A673 (cell line): ENCODE data around the gene PCDHB3. TPM values are rescaled to one million over a fixed set of nuclear protein-coding genes. Genes with fewer than 3 reads are reported as not detected.
"Not testable (repeated sequence)": the region's sequence is repeated elsewhere in the genome, so short reads cannot be mapped to it uniquely, and the experiment has no call there.

Experiments used
- BruUV-seq: library from RNA; stranded (reverse); fragments of 400-500 nt; replicated peaks from 2 replicates; lab custom pipeline; 2021; lab: Mats Ljungman, UMichigan
- CTCF ChIA-PET: fragments of 300-600 bp; sonication (Branson Sonifier 250); formaldehyde crosslinking; loops from one replicate; lab custom pipeline; 2022; ENCODE audit warnings: antibody characterized with exemption; lab: Charles Lee
- POLR2A ChIA-PET: fragments of 300-600 bp; sonication (Branson Sonifier 250); formaldehyde crosslinking; loops from one replicate; lab custom pipeline; 2022; ENCODE audit warnings: antibody characterized with exemption; ENCODE audit not compliant: low non-redundant PET; lab: Charles Lee
- DNase-seq: peaks from one replicate; pipeline ENCODE4 v3.0.0-alpha.2; 2015; ENCODE audit warnings: low spot score
- H3K27ac ChIP-seq: fragments of 200-600 bp; sonication (generic); 2 replicates; pipeline ENCODE4 v1.5.1; 2016; ENCODE audit warnings: mixed run types, low read depth, mild to moderate bottlenecking, mixed read lengths, antibody characterized with exemption, low read length; ENCODE audit not compliant: poor library complexity, severe bottlenecking
- H3K27me3 ChIP-seq: fragments of 200-600 bp; sonication (generic); replicated peaks from 2 replicates; pipeline ENCODE4 v1.6.1; 2017; ENCODE audit warnings: mixed run types, low read depth, mild to moderate bottlenecking, mixed read lengths, antibody characterized with exemption, low read length; ENCODE audit not compliant: insufficient read depth, poor library complexity
- H3K36me3 ChIP-seq: fragments of 200-600 bp; sonication (generic); 2 replicates; pipeline ENCODE4 v1.6.1; 2016; ENCODE audit warnings: mixed run types, mild to moderate bottlenecking, mixed read lengths, antibody characterized with exemption, low read length; ENCODE audit not compliant: insufficient read depth, poor library complexity, severe bottlenecking
- H3K4me1 ChIP-seq: fragments of 200-600 bp; sonication (generic); 2 replicates; pipeline ENCODE4 v1.6.1; 2017; ENCODE audit warnings: mixed run types, mild to moderate bottlenecking, mixed read lengths, antibody characterized with exemption, low read length; ENCODE audit not compliant: insufficient read depth, poor library complexity, severe bottlenecking
- H3K4me3 ChIP-seq: fragments of 200-600 bp; sonication (generic); 2 replicates; pipeline ENCODE4 v1.5.1; 2016; ENCODE audit warnings: low read depth, mixed run types, mild to moderate bottlenecking, mixed read lengths, low read length; ENCODE audit not compliant: poor library complexity, severe bottlenecking
- H3K9me3 ChIP-seq: fragments of 200-600 bp; sonication (generic); 2 replicates; pipeline ENCODE4 v1.6.1; 2016; ENCODE audit warnings: mixed run types, low read depth, mild to moderate bottlenecking, mixed read lengths, antibody characterized with exemption, low read length; ENCODE audit not compliant: poor library complexity, severe bottlenecking
- CTCF ChIP-seq: fragments of 300-800, 200-600 bp; sonication (generic); conservative IDR thresholded peaks from 2 replicates; pipeline ENCODE4 v1.5.1; 2017; ENCODE audit warnings: low read depth, mild to moderate bottlenecking, antibody characterized with exemption, low read length, moderate library complexity, mixed read lengths
- EZH2 ChIP-seq: fragments of 200-600 bp; sonication (generic); IDR thresholded peaks from 2 replicates; pipeline ENCODE4 v1.6.1; 2017; ENCODE audit warnings: borderline replicate concordance, low read depth, mild to moderate bottlenecking, mixed read lengths, antibody characterized with exemption, low read length; ENCODE audit not compliant: poor library complexity, severe bottlenecking
- intact Hi-C: fragments of 100-400 bp; cut with micrococcal nuclease; formaldehyde crosslinking; loops from one replicate; pipeline ENCODE4 v1.10.0; 2022; ENCODE audit not compliant: unreplicated experiment
- total RNA-seq: library from RNA; stranded (reverse); gene quantifications from 2 replicates; pipeline ENCODE4 v1.2.3, GENCODE V29; 2021

PCDHB3 gene
- total RNA-seq, 1 experiment from 2014 or later = 2.6 TPM

GRCh38 chr5:141084487-141084989 lies 15.7 kb upstream of the PCDHB3 start:
- Histone ChIP-seq H3K4me3 (peak overlapping the region; percentile 55), H3K4me1 (peaks cover 11% of the 10 kb centered on the region), H3K27ac (peak overlapping the region; percentile 86), H3K36me3 (no peaks in the 10 kb centered on the region), H3K27me3 (no peaks in the 10 kb centered on the region), H3K9me3 (no peaks in the 10 kb centered on the region)
- intact Hi-C loops = loop anchor here (1.0 kb wide), 1 partner anchor 477 kb away; no protein-coding TSS in a partner anchor
- ChIA-PET CTCF (interaction anchor here (1.0 to 1.6 kb wide), 4 partner anchors 10 to 479 kb away, joined by 3 to 8 read pairs (median 6); partner anchors contain the start of genes PCDHB2 and PCDHB5), POLR2A (no interaction called here)
- TF ChIP-seq EZH2 (no peak), CTCF (peak; percentile 85)
- no TSS peak for BruUV-seq
- DNase-seq = peak; percentile 91

GRCh38 chr5:141094481-141095262 lies 5.6 kb upstream of the PCDHB3 start, which contains the start of gene PCDHB2:
Gene PCDHB2, plus strand, starts transcription at chr5:141094615. Its CDS starts 176 bp downstream, at chr5:141094791.
- peaks cover 9% of the 10 kb centered on the region for H3K36me3 ChIP-seq
- TF ChIP-seq CTCF (peak; percentile 87), EZH2 (no peak)
- BruUV-seq = TSS peak; percentile 64
- intact Hi-C loops = loop anchor here (5.0 kb wide), 1 partner anchor 88 kb away; the partner anchor contains the start of gene PCDHB16
- peaks cover 4% of the 10 kb centered on the region for H3K4me1 ChIP-seq
- H3K27ac ChIP-seq = peak within 1 kb of the TSS; percentile 85
- peak within 1 kb of the TSS; percentile 73 for H3K4me3 ChIP-seq
- CTCF ChIA-PET = interaction anchor here (0.5 to 1.5 kb wide), 15 partner anchors 9 to 496 kb away, joined by 3 to 12 read pairs (median 4); partner anchors contain the start of genes PCDHB1, PCDHB14, PCDHB16 and PCDHB5
- POLR2A ChIA-PET = interaction anchor here (0.6 to 1.2 kb wide), 3 partner anchors 67 to 507 kb away, joined by 3 to 4 read pairs (median 3); no protein-coding TSS in a partner anchor
- no peaks in the 10 kb centered on the region for H3K27me3 ChIP-seq
- DNase-seq = peak; percentile 94
- H3K9me3 ChIP-seq = peaks cover 30% of the 10 kb centered on the region

- no peak for TF ChIP-seq CTCF
- no peak for TF ChIP-seq EZH2
- no TSS peak for BruUV-seq
- peaks cover 4% of the 10 kb centered on the region for H3K4me1 ChIP-seq
- ChIA-PET POLR2A (interaction anchor here (1.2 kb wide), 1 partner anchor 469 kb away, joined by 4 read pairs; no protein-coding TSS in a partner anchor), CTCF (interaction anchor here (0.6 to 1.5 kb wide), 9 partner anchors 11 to 488 kb away, joined by 3 to 12 read pairs (median 5); partner anchors contain the start of genes PCDHB1, PCDHB14 and PCDHB5)
- DNase-seq = no peak
- H3K36me3 ChIP-seq = peaks cover 9% of the 10 kb centered on the region
- H3K27ac ChIP-seq = peak overlapping the region; percentile 85
- H3K4me3 ChIP-seq = peak overlapping the region; percentile 73
- intact Hi-C loops = no loop called here
- H3K27me3 ChIP-seq = no peaks in the 10 kb centered on the region
- peaks cover 36% of the 10 kb centered on the region for H3K9me3 ChIP-seq
These were observed 5.0 kb upstream of the PCDHB3 start for GRCh38 chr5:141095263-141095641.

GRCh38 chr5:141096181-141096580 lies 4.1 kb upstream of the PCDHB3 start:
- H3K27ac ChIP-seq, POLR2A ChIA-PET, DNase-seq, H3K27me3 ChIP-seq, H3K4me1 ChIP-seq, BruUV-seq, H3K36me3 ChIP-seq, H3K4me3 ChIP-seq, intact Hi-C loops, CTCF ChIA-PET: not testable (repeated sequence)
- H3K9me3 ChIP-seq = peaks cover 40% of the 10 kb centered on the region
